GM18951 (cell line): Measurements from ENCODE around the gene EPC1.
A peak's percentile ranks its signal among the peaks of the same experiment; 100 is the strongest.
"Not testable (repeated sequence)": the region's sequence is repeated elsewhere in the genome, so short reads cannot be mapped to it uniquely, and the experiment has no call there.

Source experiments
- POLR2A ChIP-seq: IDR thresholded peaks from 4 replicates; pipeline ENCODE4 v1.6.1; 2011; ENCODE audit warnings: mild to moderate bottlenecking; ENCODE audit not compliant: insufficient read length, insufficient read depth; ENCODE audit errors: extremely low read depth
- in situ Hi-C: fragments of 300-500 bp; cut with MboI; formaldehyde crosslinking; loops from one replicate; pipeline ENCODE4 v1.12.0; 2022; ENCODE audit warnings: low sequenced_read_pairs, mixed read lengths, inconsistent platforms; ENCODE audit not compliant: unreplicated experiment

EPC1 gene, protein sequence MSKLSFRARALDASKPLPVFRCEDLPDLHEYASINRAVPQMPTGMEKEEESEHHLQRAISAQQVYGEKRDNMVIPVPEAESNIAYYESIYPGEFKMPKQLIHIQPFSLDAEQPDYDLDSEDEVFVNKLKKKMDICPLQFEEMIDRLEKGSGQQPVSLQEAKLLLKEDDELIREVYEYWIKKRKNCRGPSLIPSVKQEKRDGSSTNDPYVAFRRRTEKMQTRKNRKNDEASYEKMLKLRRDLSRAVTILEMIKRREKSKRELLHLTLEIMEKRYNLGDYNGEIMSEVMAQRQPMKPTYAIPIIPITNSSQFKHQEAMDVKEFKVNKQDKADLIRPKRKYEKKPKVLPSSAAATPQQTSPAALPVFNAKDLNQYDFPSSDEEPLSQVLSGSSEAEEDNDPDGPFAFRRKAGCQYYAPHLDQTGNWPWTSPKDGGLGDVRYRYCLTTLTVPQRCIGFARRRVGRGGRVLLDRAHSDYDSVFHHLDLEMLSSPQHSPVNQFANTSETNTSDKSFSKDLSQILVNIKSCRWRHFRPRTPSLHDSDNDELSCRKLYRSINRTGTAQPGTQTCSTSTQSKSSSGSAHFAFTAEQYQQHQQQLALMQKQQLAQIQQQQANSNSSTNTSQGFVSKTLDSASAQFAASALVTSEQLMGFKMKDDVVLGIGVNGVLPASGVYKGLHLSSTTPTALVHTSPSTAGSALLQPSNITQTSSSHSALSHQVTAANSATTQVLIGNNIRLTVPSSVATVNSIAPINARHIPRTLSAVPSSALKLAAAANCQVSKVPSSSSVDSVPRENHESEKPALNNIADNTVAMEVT

DNA sequence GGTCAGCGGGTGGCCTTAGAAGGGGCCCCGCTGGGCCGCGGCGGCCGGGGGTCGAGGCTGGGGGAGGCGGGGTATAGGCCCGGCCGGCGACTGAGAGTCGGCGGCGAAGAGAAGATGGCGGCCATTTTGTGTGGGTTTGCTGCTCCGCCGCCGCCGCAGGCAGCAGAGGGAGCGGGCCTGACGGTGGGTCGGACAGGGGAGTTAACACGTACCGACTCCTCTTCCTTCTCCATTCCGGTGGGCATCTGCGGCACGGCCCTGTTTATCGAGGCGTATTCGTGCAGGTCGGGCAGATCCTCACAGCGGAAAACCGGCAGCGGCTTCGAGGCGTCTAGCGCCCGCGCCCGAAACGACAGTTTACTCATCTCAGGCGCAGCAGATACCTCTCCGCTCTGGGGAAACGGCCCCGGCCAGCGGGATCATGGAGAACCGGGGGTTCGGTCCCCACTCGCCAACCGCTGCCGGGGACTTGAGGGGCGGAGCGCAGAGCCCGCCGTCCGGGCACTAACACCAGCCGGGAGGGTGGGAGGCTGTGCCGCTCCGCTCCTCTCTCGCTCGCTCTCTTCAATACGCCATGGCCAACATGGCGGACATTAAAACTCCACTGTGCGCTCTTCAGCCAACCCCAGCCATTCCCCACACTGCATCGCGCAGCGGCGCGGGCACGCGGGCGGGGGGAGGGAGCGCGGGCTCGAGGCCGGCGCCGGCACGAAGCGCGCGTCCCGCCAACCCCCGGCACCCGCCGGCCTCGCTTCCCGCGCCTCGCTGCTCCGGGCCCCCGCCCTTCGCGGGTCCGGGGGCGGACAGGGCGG, at the start of gene EPC1:
Gene EPC1, minus strand, starts transcription at position 608 of the 812 bp plus-strand sequence. Its CDS starts 243 bp downstream, at position 365.
- TF ChIP-seq POLR2A: peak; percentile 95
- in situ Hi-C loops: no loop called here

DNA sequence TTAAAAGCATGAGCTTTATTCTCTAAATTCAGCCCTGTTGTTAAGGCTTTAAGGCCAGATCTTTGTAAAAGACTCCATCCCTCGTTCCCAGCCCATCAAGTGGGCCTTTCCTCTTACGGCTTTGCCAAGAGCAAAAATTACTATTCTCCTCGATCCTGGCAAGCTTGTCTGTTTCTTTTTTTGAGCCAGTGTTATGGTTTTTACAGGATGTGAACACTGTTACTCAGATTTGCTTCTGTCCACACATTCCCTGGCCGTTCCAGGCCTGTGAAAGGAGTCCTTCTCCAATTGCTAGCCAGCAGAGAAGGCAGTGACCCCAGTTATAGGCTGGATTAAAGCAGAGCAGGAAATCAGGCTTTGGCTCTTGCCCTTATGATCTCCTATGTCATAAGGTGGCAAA, 47.0 kb upstream of the EPC1 start:
- TF ChIP-seq POLR2A: no peak
- in situ Hi-C loops: no loop called here

DNA sequence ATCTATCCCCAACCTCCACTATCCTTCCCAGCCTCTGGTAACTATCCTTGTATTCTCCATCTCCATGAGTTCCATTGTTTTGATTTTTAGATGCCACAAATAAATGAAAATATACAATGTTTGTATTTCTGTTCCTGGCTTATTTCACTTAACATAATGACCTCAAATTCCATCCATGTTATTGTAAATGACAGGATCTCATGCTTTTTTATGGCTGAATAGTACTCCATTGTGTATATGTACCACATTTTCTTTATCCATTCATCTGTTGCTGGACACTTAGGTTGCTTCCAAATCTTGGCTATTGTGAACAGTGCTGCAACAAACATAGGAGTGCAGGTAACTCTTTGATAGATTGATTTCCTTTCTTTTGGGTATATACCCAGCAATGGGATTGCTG, 45.3 kb upstream of the EPC1 start:
- in situ Hi-C loops: not testable (repeated sequence)

GRCh38 chr10:32390193-32390592, 43.2 kb upstream of the EPC1 start:
- no peak for TF ChIP-seq POLR2A
- in situ Hi-C loops: no loop called here

DNA sequence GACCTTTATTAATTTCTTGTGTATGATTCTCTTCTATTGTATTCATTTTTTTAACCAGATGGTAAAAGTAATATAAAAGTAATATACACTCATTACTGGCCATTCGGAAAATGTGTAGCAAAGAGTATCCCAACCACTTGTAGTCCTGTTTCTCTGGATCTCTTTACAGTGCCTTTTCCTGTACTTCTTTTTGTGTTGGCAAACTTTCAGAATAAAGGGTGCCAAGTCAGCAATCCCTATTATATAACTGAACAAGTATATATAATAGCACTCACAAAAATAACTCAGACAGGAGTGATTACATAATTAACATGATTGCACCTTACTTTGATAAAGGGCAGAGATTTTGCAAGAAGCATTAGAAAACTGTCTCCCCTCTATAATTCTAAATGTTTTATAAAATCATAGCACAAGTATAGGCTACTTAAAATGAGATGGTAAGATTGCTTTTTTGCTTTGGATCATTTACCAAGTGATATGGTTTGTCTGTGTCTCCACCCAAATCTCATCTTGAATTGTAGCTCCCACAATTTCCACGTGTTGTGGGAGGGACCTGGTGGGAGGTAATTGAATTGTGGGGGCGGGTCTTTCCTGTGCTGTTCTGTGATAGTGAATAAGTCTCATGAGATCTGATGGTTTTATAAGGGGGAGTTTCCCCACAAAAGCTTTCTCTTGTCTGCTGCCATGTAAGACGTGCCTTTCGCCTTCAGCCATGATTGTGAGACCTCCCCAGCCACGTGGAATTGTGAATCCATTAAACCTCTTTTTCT, 41.5 kb upstream of the EPC1 start:
- in situ Hi-C loops: no loop called here
- TF ChIP-seq POLR2A: no peak

DNA sequence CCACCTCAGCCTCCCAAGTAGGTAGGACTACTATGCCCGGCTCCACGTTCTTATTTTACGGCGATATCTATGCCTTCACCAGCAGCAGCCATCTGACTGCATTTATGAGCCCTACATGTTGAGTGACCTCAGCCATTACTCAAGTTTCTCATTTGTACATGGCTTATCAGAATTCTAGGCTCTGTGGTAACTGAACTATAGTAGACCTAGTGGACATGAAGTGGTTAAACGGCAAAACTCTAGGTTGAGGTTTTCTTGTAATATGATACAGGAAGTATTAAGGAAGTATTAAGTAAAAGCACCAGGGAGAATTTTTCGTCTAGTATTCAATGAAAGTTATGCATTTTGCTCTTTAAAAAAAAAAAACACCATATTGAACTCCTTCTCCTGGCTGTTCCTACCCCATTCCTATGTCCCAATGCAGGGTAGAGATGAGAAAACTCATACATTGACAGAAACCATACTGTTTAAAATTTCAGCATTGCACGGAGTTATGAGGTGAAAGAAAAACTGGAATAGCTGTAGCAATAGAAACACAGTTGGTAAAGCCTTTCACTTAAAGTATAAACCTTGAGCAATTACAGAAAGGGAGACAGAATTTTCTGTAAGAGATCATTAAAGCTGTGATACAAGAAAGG, 39.8 kb upstream of the EPC1 start:
- TF ChIP-seq POLR2A: no peak
- in situ Hi-C loops: no loop called here

DNA sequence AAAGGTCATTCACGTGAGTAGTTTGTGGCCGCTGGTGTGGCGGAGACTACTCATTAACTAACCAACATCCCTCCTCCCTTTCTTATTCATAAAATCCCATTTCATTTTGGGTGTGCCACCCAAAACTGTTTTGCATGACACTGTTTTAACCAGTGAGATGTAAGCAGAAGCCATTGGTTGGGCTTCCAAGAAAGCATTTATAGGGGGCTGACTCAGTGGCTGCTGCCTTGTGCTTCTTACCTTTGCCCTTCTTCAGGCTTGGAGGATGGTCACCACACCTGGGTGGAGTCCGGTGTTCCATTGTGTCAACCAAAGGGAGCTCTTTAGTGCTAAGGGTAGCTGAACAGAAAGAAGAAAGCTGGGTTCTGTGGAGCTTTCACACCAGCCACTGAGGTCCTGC, 37.2 kb upstream of the EPC1 start:
- in situ Hi-C loops: no loop called here
- TF ChIP-seq POLR2A: no peak

DNA sequence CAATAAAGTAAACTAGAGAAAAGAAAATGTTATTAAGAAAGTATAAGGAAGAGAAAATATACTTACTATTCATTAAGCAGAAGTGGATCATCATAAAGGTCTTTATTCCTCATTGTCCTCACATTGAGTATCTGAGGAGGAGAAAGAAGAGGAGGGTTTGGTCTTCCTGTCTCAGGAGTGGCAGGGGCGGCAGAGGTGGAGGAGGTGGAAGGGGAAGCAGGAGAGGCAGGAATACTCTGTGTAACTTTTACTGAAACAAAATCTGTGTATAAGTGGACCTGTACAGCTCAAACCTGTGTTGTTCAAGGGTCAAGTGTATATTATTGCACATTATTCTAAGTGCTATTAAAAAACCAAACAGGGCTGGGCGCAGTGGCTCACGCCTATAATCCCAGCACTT, 34.2 kb upstream of the EPC1 start:
- no peak for TF ChIP-seq POLR2A
- in situ Hi-C loops: no loop called here

DNA sequence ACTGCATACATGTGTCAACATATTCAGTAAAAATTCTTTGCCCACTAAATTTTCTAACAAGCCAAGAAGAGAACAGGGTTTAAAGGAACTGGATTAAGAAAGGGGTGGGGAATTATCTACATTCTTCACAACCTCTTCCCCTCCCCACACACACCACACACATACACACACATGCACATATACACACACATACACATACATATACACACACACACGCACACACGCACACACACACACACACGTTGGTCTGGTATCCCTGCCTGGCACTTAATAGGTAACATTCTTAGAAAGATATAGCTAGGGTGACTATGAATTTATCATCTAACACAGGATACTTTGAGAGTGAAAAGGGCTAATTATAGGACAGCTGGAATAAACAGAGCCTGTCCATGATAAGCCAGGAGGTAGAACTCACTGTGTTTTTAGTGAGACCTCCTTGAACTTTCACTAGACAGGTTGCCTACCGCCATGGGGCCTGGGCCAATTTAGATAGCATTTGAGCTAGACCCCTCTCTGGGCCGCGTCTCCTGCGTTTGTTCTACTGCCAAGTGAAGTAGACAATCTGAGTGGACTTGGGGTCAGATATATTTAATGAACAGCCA, 33.1 kb upstream of the EPC1 start:
- in situ Hi-C loops: no loop called here
- no peak for TF ChIP-seq POLR2A

DNA sequence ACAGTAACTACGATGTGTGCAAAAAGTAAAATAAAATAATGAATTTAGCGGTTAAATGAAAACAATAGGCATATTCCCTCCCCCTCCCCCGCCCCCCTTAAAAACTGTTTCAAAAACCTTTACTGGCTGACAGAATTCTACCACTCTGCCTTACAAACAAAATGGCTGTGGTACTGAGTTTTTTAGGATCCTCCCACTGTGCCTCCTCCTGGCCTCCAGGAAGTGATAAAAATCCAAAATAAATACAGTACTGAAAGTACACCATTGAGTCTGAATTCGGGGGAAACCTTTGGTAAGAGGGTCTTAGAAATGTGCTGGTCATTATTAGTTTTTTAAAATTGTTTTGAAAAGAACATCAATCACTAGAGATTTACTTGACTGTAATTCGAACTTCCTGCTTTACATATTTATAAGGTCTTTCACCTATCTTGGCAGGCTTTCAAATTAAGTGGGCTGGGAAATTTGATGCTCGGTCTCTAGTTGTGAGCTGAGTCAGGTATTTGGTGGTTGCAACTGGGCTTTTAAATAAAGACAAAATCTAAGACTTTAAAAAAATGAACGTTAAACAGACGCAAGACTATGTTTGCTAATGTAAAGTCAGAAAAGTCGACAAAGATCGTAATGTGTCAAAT, 32.5 kb upstream of the EPC1 start:
- no peak for TF ChIP-seq POLR2A
- in situ Hi-C loops: no loop called here

GRCh38 chr10:32378363-32379317, 31.7 kb upstream of the EPC1 start:
- in situ Hi-C loops: no loop called here
- peak; percentile 68 for TF ChIP-seq POLR2A
